VCaP (cell line): ENCODE measurements around the gene CPA4.

Source experiments
- H3K27ac ChIP-seq: fragments of 450-650 bp; 2 replicates; pipeline ENCODE4 v1.5.1; 2017
- CTCF ChIP-seq: fragments of 450-650 bp; conservative IDR thresholded peaks from 2 replicates; pipeline ENCODE4 v1.5.1; 2017; ENCODE audit warnings: mild to moderate bottlenecking, moderate library complexity

The CPA4 gene

GRCh38 chr7:130322615-130323014 lies 29.7 kb downstream of the CPA4 start:
- TF ChIP-seq CTCF: no peak
- H3K27ac ChIP-seq: no peak overlapping the region

GRCh38 chr7:130324306-130324943 lies 31.5 kb downstream of the CPA4 start:
- TF ChIP-seq CTCF: no peak
- no peak overlapping the region for H3K27ac ChIP-seq

GRCh38 chr7:130329681-130330080 lies 36.7 kb downstream of the CPA4 start:
- peak overlapping the region; percentile 72 for H3K27ac ChIP-seq
- TF ChIP-seq CTCF: no peak

- no peak overlapping the region for H3K27ac ChIP-seq
- no peak for TF ChIP-seq CTCF
Measured at GRCh38 chr7:130332259-130333053, 39.5 kb downstream of the CPA4 start.

- no peak overlapping the region for H3K27ac ChIP-seq
- TF ChIP-seq CTCF: no peak
Measured at GRCh38 chr7:130333832-130334231, 40.9 kb downstream of the CPA4 start.

GRCh38 chr7:130334274-130334673 lies 41.3 kb downstream of the CPA4 start:
- no peak overlapping the region for H3K27ac ChIP-seq
- TF ChIP-seq CTCF: no peak

- no peak for TF ChIP-seq CTCF
- no peak overlapping the region for H3K27ac ChIP-seq
Measured at GRCh38 chr7:130337410-130337971, 44.5 kb downstream of the CPA4 start.
